A172 (cell line): Measurements from ENCODE around the gene LBX1. TPM values are rescaled to one million over a fixed set of nuclear protein-coding genes. Genes with fewer than 3 reads are reported as not detected.

Experiments used
- DNase-seq: peaks from one replicate; pipeline ENCODE4 v3.0.0-alpha.2; 2015; ENCODE audit warnings: low spot score
- total RNA-seq: library from RNA; depleted of rRNA; stranded (reverse); fragments of >200 nt; shearing (Covaris generic); gene quantifications from 2 replicates; pipeline ENCODE4 v1.2.3, GENCODE V29; 2014

LBX1 gene
- total RNA-seq, 1 experiment from 2014 or later, result 1.2 TPM

- DNase-seq, result peak; percentile 66
Measured at GRCh38 chr10:101244321-101245050, 15.2 kb upstream of the LBX1 start.

- DNase-seq, result no peak
Measured at GRCh38 chr10:101241840-101242707, 12.8 kb upstream of the LBX1 start.

- DNase-seq, result no peak
Measured at GRCh38 chr10:101238732-101239105, 9.5 kb upstream of the LBX1 start.

GRCh38 chr10:101237982-101238731, 8.9 kb upstream of the LBX1 start:
- DNase-seq, result no peak

GRCh38 chr10:101237081-101237981, 8.1 kb upstream of the LBX1 start:
- no peak for DNase-seq

GRCh38 chr10:101236376-101237080, 7.3 kb upstream of the LBX1 start:
- DNase-seq, result no peak

- no peak for DNase-seq
Measured at GRCh38 chr10:101235766-101236165, 6.5 kb upstream of the LBX1 start.

- DNase-seq, result no peak
Measured at GRCh38 chr10:101234333-101234732, 5.1 kb upstream of the LBX1 start.

- DNase-seq, result no peak
Measured at GRCh38 chr10:101233863-101234262, 4.6 kb upstream of the LBX1 start.

- no peak for DNase-seq
Measured at GRCh38 chr10:101233443-101233842, 4.2 kb upstream of the LBX1 start.

- DNase-seq, result no peak
Measured at GRCh38 chr10:101231912-101232689, 2.8 kb upstream of the LBX1 start.

- no peak for DNase-seq
Measured at GRCh38 chr10:101231092-101231491, 1.8 kb upstream of the LBX1 start.

- DNase-seq, result no peak
Measured at GRCh38 chr10:101230183-101230917, 1.1 kb upstream of the LBX1 start.

- DNase-seq, result no peak
Measured at GRCh38 chr10:101228966-101229265, 347 bp downstream of the LBX1 start.

GRCh38 chr10:101228153-101228965, 904 bp downstream of the LBX1 start:
- no peak for DNase-seq

GRCh38 chr10:101227429-101228152, 1.7 kb downstream of the LBX1 start:
- no peak for DNase-seq

- no peak for DNase-seq
Measured at GRCh38 chr10:101226491-101227428, 2.5 kb downstream of the LBX1 start.
